HCT116 (cell line): Measurements from ENCODE around the gene KAZN. TPM values are rescaled to one million over a fixed set of nuclear protein-coding genes. Genes with fewer than 3 reads are reported as not detected.

Experiments used
- ATAC-seq: fragments of 200-7000 bp; cut with Tn5 transposase; 2 replicates; pipeline ENCODE4 v1.9.1; 2020; ENCODE audit warnings: mild to moderate bottlenecking, moderate library complexity
- BruUV-seq: library from RNA; stranded (reverse); fragments of 400-500 nt; replicated peaks from 2 replicates; lab custom pipeline; 2021; lab: Mats Ljungman, UMichigan
- CTCF ChIA-PET: fragments of 300-600 bp; sonication (Branson Sonifier 250); formaldehyde crosslinking; loops from one replicate; lab custom pipeline; 2021; ENCODE audit warnings: antibody characterized with exemption; lab: Charles Lee
- POLR2A ChIA-PET: fragments of 300-600, 350-600 bp; sonication (Branson Sonifier 250); formaldehyde crosslinking; loops from one replicate; lab custom pipeline; 2021; ENCODE audit warnings: antibody characterized with exemption; lab: Charles Lee
- RAD21 ChIA-PET, 2 experiments: fragments of 300-600 bp; sonication (Branson Sonifier 250); formaldehyde crosslinking; loops; one replicate each; lab custom pipeline; 2023; ENCODE audit warnings: low total read pairs in 2 of 2; ENCODE audit not compliant: uncharacterized antibody in 2 of 2, unreplicated experiment in 2 of 2, low non-redundant PET in 1 of 2; lab: Charles Lee
- DNase-seq: peaks from one replicate; pipeline ENCODE4 v3.0.0-alpha.2; 2010; ENCODE audit warnings: low read depth, low spot score
- H2AFZ ChIP-seq: fragments of 200-600 bp; shearing (Covaris generic), sonication (generic); 2 replicates; pipeline ENCODE4 v1.6.1; 2017; ENCODE audit warnings: low read depth, mixed run types, mixed read lengths, antibody characterized with exemption, low read length; ENCODE audit not compliant: poor library complexity, severe bottlenecking
- H3K27ac ChIP-seq: 2 replicates; pipeline ENCODE4 v1.5.1; 2012; ENCODE audit warnings: low read depth, low read length
- H3K27me3 ChIP-seq: fragments of 200-600 bp; sonication (generic); 2 replicates; pipeline ENCODE4 v1.6.1; 2016; ENCODE audit warnings: mixed run types, low read length, mixed read lengths; ENCODE audit not compliant: insufficient read depth
- H3K36me3 ChIP-seq, 2 experiments: fragments of 200-500 bp in 1 of 2; fragments of 200-600 bp in 1 of 2; sonication (Bioruptor generic) in 1 of 2; sonication (generic) in 1 of 2; 2 replicates each; pipeline versions ENCODE4 v1.5.1 to v1.6.1; 2014 to 2016; ENCODE audit warnings: low read length in 2 of 2, inconsistent platforms in 1 of 2, mixed read lengths in 1 of 2, mixed run types in 1 of 2; ENCODE audit not compliant: insufficient read depth in 2 of 2, control insufficient read depth in 1 of 2
- H3K4me1 ChIP-seq, 2 experiments: fragments of 200-600 bp in 1 of 2; sonication (generic) in 1 of 2; 2 replicates each; pipeline versions ENCODE4 v1.5.1 to v1.6.1; 2012 to 2017; ENCODE audit warnings: low read length in 2 of 2, inconsistent platforms in 1 of 2, mild to moderate bottlenecking in 1 of 2, mixed read lengths in 1 of 2, mixed run types in 1 of 2, moderate library complexity in 1 of 2; ENCODE audit not compliant: insufficient read depth in 2 of 2, control insufficient read depth in 1 of 2
- H3K4me2 ChIP-seq: fragments of 200-600 bp; sonication (generic); 2 replicates; pipeline ENCODE4 v1.6.1; 2017; ENCODE audit warnings: mixed run types, low read length, mixed read lengths
- H3K4me3 ChIP-seq, 2 experiments: fragments of 200-600 bp in 1 of 2; sonication (generic) in 1 of 2; replicated peaks in 1 of 2; 2 replicates each; pipeline ENCODE4 v1.5.1; 2011 to 2016; ENCODE audit warnings: low read length in 2 of 2, control low read depth in 1 of 2, low read depth in 1 of 2, mild to moderate bottlenecking in 1 of 2, mixed read lengths in 1 of 2, mixed run types in 1 of 2
- H3K79me2 ChIP-seq: fragments of 200-600 bp; sonication (generic); 2 replicates; pipeline ENCODE4 v1.6.1; 2017; ENCODE audit warnings: mild to moderate bottlenecking, mixed run types, low read length, moderate library complexity, mixed read lengths; ENCODE audit not compliant: insufficient read depth
- H3K9ac ChIP-seq: fragments of 200-600 bp; sonication (generic); 2 replicates; pipeline ENCODE4 v1.6.1; 2016; ENCODE audit warnings: low read length, mixed read lengths
- H3K9me2 ChIP-seq: fragments of 200-600 bp; sonication (generic), shearing (Covaris generic); 2 replicates; pipeline ENCODE4 v1.6.1; 2017; ENCODE audit warnings: mixed run types, mild to moderate bottlenecking, moderate library complexity; ENCODE audit not compliant: insufficient read depth
- H3K9me3 ChIP-seq, 2 experiments: fragments of 200-500 bp in 1 of 2; fragments of 200-600 bp in 1 of 2; sonication (Bioruptor generic) in 1 of 2; sonication (generic) in 1 of 2; 2 replicates each; pipeline ENCODE4 v1.6.1; 2014 to 2017; ENCODE audit warnings: low read length in 2 of 2, mixed read lengths in 2 of 2, inconsistent platforms in 1 of 2, low read depth in 1 of 2, mild to moderate bottlenecking in 1 of 2, mixed run types in 1 of 2, moderate library complexity in 1 of 2; ENCODE audit not compliant: control insufficient read depth in 1 of 2, insufficient read depth in 1 of 2
- H4K20me1 ChIP-seq: fragments of 200-600 bp; sonication (generic), shearing (Covaris generic); 2 replicates; pipeline ENCODE4 v1.6.1; 2017; ENCODE audit warnings: mixed run types, mild to moderate bottlenecking, moderate library complexity; ENCODE audit not compliant: insufficient read depth
- CBX3 ChIP-seq: IDR thresholded peaks from 2 replicates; pipeline ENCODE4 v1.6.1; 2012; ENCODE audit warnings: low read depth
- EGR1 ChIP-seq: IDR thresholded peaks from 2 replicates; pipeline ENCODE4 v1.6.1; 2012; ENCODE audit warnings: low read depth
- EZH2phosphoT487 ChIP-seq: fragments of 200-600 bp; IDR thresholded peaks from 2 replicates; pipeline ENCODE4 v1.6.1; 2018; ENCODE audit warnings: antibody characterized with exemption, borderline replicate concordance
- FOSL1 ChIP-seq: IDR thresholded peaks from 2 replicates; pipeline ENCODE4 v1.6.1; 2012; ENCODE audit warnings: low read depth
- JUND ChIP-seq: IDR thresholded peaks from 2 replicates; pipeline ENCODE4 v1.6.1; 2012
- MAX ChIP-seq: IDR thresholded peaks from 2 replicates; pipeline ENCODE4 v1.6.1; 2012
- POLR2A ChIP-seq: IDR thresholded peaks from 2 replicates; pipeline ENCODE4 v1.7.0; 2011; ENCODE audit warnings: borderline replicate concordance; ENCODE audit not compliant: insufficient read depth, insufficient read length; ENCODE audit errors: extremely low read depth
- POLR2AphosphoS5 ChIP-seq: IDR thresholded peaks from 2 replicates; pipeline ENCODE4 v1.6.1; 2011; ENCODE audit warnings: mild to moderate bottlenecking, low read depth, low read length, moderate library complexity
- RAD21 ChIP-seq: IDR thresholded peaks from 2 replicates; pipeline ENCODE4 v1.6.1; 2012; ENCODE audit warnings: low read depth, mild to moderate bottlenecking
- REST ChIP-seq: IDR thresholded peaks from 2 replicates; pipeline ENCODE4 v1.6.1; 2012; ENCODE audit warnings: low read depth
- SIN3A ChIP-seq: IDR thresholded peaks from 2 replicates; pipeline ENCODE4 v1.6.1; 2012; ENCODE audit warnings: low read depth
- SRF ChIP-seq: IDR thresholded peaks from 2 replicates; pipeline ENCODE4 v1.6.1; 2012; ENCODE audit warnings: low read depth
- TCF7L2 ChIP-seq: IDR thresholded peaks from 2 replicates; pipeline ENCODE4 v1.7.0; 2011; ENCODE audit warnings: borderline replicate concordance, inconsistent platforms; ENCODE audit not compliant: insufficient read depth, insufficient read length; ENCODE audit errors: extremely low read depth
- YY1 ChIP-seq: IDR thresholded peaks from 2 replicates; pipeline ENCODE4 v1.6.1; 2011; ENCODE audit warnings: low read length, low read depth, moderate library complexity, mild to moderate bottlenecking; ENCODE audit not compliant: insufficient replicate concordance; ENCODE audit errors: extremely low read depth
- ZBTB33 ChIP-seq: IDR thresholded peaks from 2 replicates; pipeline ENCODE4 v1.6.1; 2011; ENCODE audit warnings: mild to moderate bottlenecking, low read length, moderate library complexity; ENCODE audit not compliant: insufficient replicate concordance; ENCODE audit errors: extremely low read depth
- ZFX ChIP-seq: fragments of 450-650 bp; IDR thresholded peaks from 2 replicates; pipeline ENCODE4 v1.6.1; 2017
- ZNF274 ChIP-seq: fragments of 200-500 bp; sonication (Bioruptor generic); IDR thresholded peaks from 2 replicates; pipeline ENCODE4 v1.6.1; 2014; ENCODE audit warnings: mild to moderate bottlenecking, low read depth, low read length, inconsistent platforms
- intact Hi-C: fragments of 100-400 bp; cut with micrococcal nuclease; formaldehyde crosslinking; loops from 2 replicates; pipeline ENCODE4 v1.10.0; 2022
- total RNA-seq: library from RNA; stranded (reverse); gene quantifications from one replicate; pipeline ENCODE4 v1.2.1, GENCODE V29; 2021; ENCODE audit not compliant: unreplicated experiment

KAZN gene
- total RNA-seq, 1 experiment from 2014 or later = 13.4 TPM

GRCh38 chr1:14653461-14653960 lies 55.0 kb downstream of the KAZN start:
- no peak for ATAC-seq
- no TSS peak for BruUV-seq

GRCh38 chr1:14654554-14654953 lies 56.1 kb downstream of the KAZN start:
- no peak overlapping the region for H3K9ac ChIP-seq
- no TSS peak for BruUV-seq

More at GRCh38 chr1:14653461-14653960, 55.0 kb downstream of the KAZN start:
- intact Hi-C loops = no loop called here
- H3K4me3 ChIP-seq = no peak overlapping the region
- RAD21 ChIA-PET = no interaction called here
- no peak overlapping the region for H2AFZ ChIP-seq
- CTCF ChIA-PET = no interaction called here
- TF ChIP-seq JUND = no peak
- no peak for TF ChIP-seq POLR2AphosphoS5
- TF ChIP-seq YY1 = no peak
- no peak for TF ChIP-seq SRF
- no peak for TF ChIP-seq FOSL1
- TF ChIP-seq EZH2phosphoT487 = no peak
- TF ChIP-seq SIN3A = no peak
- TF ChIP-seq MAX = no peak
- H3K27me3 ChIP-seq = peaks cover 4% of the 10 kb centered on the region
- no peak overlapping the region for H3K9ac ChIP-seq
- H3K9me3 ChIP-seq = no peaks in the 10 kb centered on the region
- no peaks in the 10 kb centered on the region for H3K4me1 ChIP-seq
- no peaks in the 10 kb centered on the region for H3K79me2 ChIP-seq
- no peak for DNase-seq
- H3K4me2 ChIP-seq = no peak overlapping the region
- H3K27ac ChIP-seq = no peak overlapping the region
- H4K20me1 ChIP-seq = no peaks in the 10 kb centered on the region
- H3K9me2 ChIP-seq = no peaks in the 10 kb centered on the region
- POLR2A ChIA-PET = no interaction called here
- H3K36me3 ChIP-seq = no peaks in the 10 kb centered on the region

More at GRCh38 chr1:14654554-14654953, 56.1 kb downstream of the KAZN start:
- ATAC-seq (no peak), DNase-seq (no peak)
- TF ChIP-seq TCF7L2 = no peak
- TF ChIP-seq EGR1 = no peak
- TF ChIP-seq POLR2A = no peak
- TF ChIP-seq RAD21 = no peak
- no peak for TF ChIP-seq REST
- TF ChIP-seq YY1 = no peak
- no peak for TF ChIP-seq CBX3
- TF ChIP-seq ZBTB33 = no peak
- no peak for TF ChIP-seq ZNF274
- no peak for TF ChIP-seq ZFX
- Histone ChIP-seq H4K20me1 (no peaks in the 10 kb centered on the region), H3K4me3 (no peak overlapping the region), H3K4me1 (no peaks in the 10 kb centered on the region), H3K4me2 (no peak overlapping the region), H3K36me3 (no peaks in the 10 kb centered on the region), H3K27me3 (peaks cover 4% of the 10 kb centered on the region), H3K9me3 (no peaks in the 10 kb centered on the region), H2AFZ (no peak overlapping the region), H3K79me2 (no peaks in the 10 kb centered on the region), H3K27ac (no peak overlapping the region), H3K9me2 (no peaks in the 10 kb centered on the region)
- ChIA-PET RAD21 (no interaction called here), POLR2A (no interaction called here), CTCF (no interaction called here)
- intact Hi-C loops = no loop called here
